Sigmoid colon (tissue), 7 donors: ENCODE results near the gene EFHC2. TPM values are rescaled to one million over a fixed set of nuclear protein-coding genes. Genes with fewer than 3 reads are reported as not detected.
"Not testable (repeated sequence)": the region's sequence is repeated elsewhere in the genome, so short reads cannot be mapped to it uniquely, and the experiment has no call there.

ENCODE experiments used
- DNase-seq: peaks from one replicate; pipeline ENCODE4 v3.0.0-alpha.2; 2019
- H3K27ac ChIP-seq, 4 donors: fragments of 200-600 bp; sonication (generic); one replicate each; pipeline ENCODE4 v1.5.1; 2016 to 2019; ENCODE audit warnings: mild to moderate bottlenecking in 1 of 4
- H3K27me3 ChIP-seq, 3 donors: fragments of 200-600 bp; sonication (generic); one replicate each; pipeline ENCODE4 v1.5.1; 2019; ENCODE audit warnings: mild to moderate bottlenecking in 1 of 3
- H3K36me3 ChIP-seq, 4 donors: fragments of 200-600 bp; sonication (generic); one replicate each; pipeline ENCODE4 v1.5.1; 2016 to 2019
- H3K4me1 ChIP-seq, 4 donors: fragments of 200-600 bp; sonication (generic); one replicate each; pipeline ENCODE4 v1.5.1; 2017 to 2019
- H3K4me3 ChIP-seq, 4 donors: fragments of 200-600 bp; sonication (generic); one replicate each; pipeline ENCODE4 v1.5.1; 2017 to 2019; ENCODE audit warnings: mild to moderate bottlenecking in 2 of 4, moderate library complexity in 1 of 4
- H3K9me3 ChIP-seq, 4 donors: fragments of 200-600 bp in 3 of 4; sonication (generic) in 3 of 4; one replicate each; pipeline versions ENCODE4 v1.5.1 to v1.6.1; 2013 to 2019
- EP300 ChIP-seq, 4 donors: sonication (generic); formaldehyde crosslinking; IDR thresholded peaks; one replicate each; pipeline ENCODE4 v1.6.1; 2017; ENCODE audit warnings: antibody characterized with exemption in 4 of 4
- POLR2A ChIP-seq, 2 donors: fragments of 450-650 bp; IDR thresholded peaks; one replicate each; pipeline ENCODE4 v1.6.1; 2016; ENCODE audit warnings: antibody characterized with exemption in 2 of 2, mild to moderate bottlenecking in 2 of 2, moderate library complexity in 2 of 2
- POLR2AphosphoS5 ChIP-seq, 4 donors: sonication (generic); formaldehyde crosslinking; IDR thresholded peaks; one replicate each; pipeline ENCODE4 v1.6.1; 2017; ENCODE audit warnings: antibody characterized with exemption in 4 of 4
- WGBS, 2 donors: extraction: QIAGEN DNeasy Blood & Tissue Kit; methylation state at CpG; one replicate each; pipeline ENCODE4 v1.1.7; 2013; 5-methylcytosine and 5-hydroxymethylcytosine counted together
- intact Hi-C: fragments of 100-400 bp; cut with DNase I; formaldehyde crosslinking; loops from one replicate; pipeline ENCODE4 v1.15.1; 2023
- polyA plus RNA-seq, 3 donors: library from polyadenylated mRNA; stranded (reverse); fragments of 200-250 nt; gene quantifications; one replicate each; pipeline ENCODE4 v1.2.3, GENCODE V29; 2013
- total RNA-seq, 4 donors: library from RNA; depleted of rRNA; stranded (reverse); fragments of >200 nt; gene quantifications; one replicate each; pipeline ENCODE4 v1.1.0, GENCODE V29; 2016
- TF ChIP-seq, protein P1 (sequence below), 4 experiments: fragments of 450-650 bp in 3 of 4; fragments of 200-600 bp in 1 of 4; IDR thresholded peaks; one replicate each; pipeline ENCODE4 v1.5.1; 2016 to 2019; ENCODE audit warnings: antibody characterized with exemption in 4 of 4, mild to moderate bottlenecking in 3 of 4, moderate library complexity in 2 of 4
- donor health status: healthy with polysubstance abuse.
- donor health status: Bipolar disorder and iron deficiency.
- donor health status: healthy.

Gene EFHC2
- total and polyA plus RNA-seq, 7 donors: 1.1 to 3.2 (median 2.6) TPM

DNA sequence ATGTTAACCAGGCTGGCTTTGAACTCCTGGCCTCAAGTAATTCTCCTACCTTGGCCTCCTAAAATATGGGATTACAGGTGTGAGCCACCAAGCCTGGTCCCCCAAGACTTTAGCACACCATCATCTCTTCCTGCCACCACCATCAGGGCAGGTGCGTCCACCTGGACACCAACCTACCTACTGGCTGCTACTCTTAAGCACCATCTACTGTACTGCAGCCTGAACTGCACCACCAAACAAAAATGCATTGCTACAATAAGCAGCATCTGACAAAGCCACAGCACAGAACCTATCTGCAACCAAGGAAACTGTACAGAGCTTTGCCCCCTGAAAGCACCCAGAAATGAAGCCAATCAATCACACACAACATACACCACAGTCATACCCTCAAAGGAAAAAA, 139.7 kb downstream of the EFHC2 start:
- no peaks in the 10 kb centered on the region for H3K9me3 ChIP-seq
- no peak overlapping the region for H3K27ac ChIP-seq
- intact Hi-C loops: no loop called here
- H3K4me1 ChIP-seq: no peaks in the 10 kb centered on the region
- H3K36me3 ChIP-seq: no peaks in the 10 kb centered on the region
- 81 to 94% methylated on average over 1 of the region's 1 CpG for WGBS, 2 donors
- TF ChIP-seq EP300 (IDR thresholded peaks at IDR 0.05) (no peak), POLR2AphosphoS5 (IDR thresholded peaks at IDR 0.05) (no peak), POLR2A (IDR thresholded peaks at IDR 0.05) (no peak)
- TF ChIP-seq, protein P1, sequence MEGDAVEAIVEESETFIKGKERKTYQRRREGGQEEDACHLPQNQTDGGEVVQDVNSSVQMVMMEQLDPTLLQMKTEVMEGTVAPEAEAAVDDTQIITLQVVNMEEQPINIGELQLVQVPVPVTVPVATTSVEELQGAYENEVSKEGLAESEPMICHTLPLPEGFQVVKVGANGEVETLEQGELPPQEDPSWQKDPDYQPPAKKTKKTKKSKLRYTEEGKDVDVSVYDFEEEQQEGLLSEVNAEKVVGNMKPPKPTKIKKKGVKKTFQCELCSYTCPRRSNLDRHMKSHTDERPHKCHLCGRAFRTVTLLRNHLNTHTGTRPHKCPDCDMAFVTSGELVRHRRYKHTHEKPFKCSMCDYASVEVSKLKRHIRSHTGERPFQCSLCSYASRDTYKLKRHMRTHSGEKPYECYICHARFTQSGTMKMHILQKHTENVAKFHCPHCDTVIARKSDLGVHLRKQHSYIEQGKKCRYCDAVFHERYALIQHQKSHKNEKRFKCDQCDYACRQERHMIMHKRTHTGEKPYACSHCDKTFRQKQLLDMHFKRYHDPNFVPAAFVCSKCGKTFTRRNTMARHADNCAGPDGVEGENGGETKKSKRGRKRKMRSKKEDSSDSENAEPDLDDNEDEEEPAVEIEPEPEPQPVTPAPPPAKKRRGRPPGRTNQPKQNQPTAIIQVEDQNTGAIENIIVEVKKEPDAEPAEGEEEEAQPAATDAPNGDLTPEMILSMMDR (IDR thresholded peaks at IDR 0.05): no peak
- no peak overlapping the region for H3K4me3 ChIP-seq
- no peaks in the 10 kb centered on the region for H3K27me3 ChIP-seq
- no peak for DNase-seq

GRCh38 chrX:44202596-44202995, 140.9 kb downstream of the EFHC2 start:
- Histone ChIP-seq H3K27ac (no peak overlapping the region), H3K27me3 (no peaks in the 10 kb centered on the region), H3K9me3 (no peaks in the 10 kb centered on the region), H3K4me3 (no peak overlapping the region), H3K36me3 (no peaks in the 10 kb centered on the region), H3K4me1 (no peaks in the 10 kb centered on the region)
- TF ChIP-seq, protein P1 (IDR thresholded peaks at IDR 0.05): no peak
- TF ChIP-seq POLR2A (IDR thresholded peaks at IDR 0.05) (no peak), POLR2AphosphoS5 (IDR thresholded peaks at IDR 0.05) (no peak), EP300 (IDR thresholded peaks at IDR 0.05) (no peak)
- DNase-seq: no peak
- intact Hi-C loops: no loop called here
- WGBS, 2 donors: 75 to 81% methylated on average over 2 of the region's 2 CpGs

GRCh38 chrX:44189116-44189515, 154.4 kb downstream of the EFHC2 start:
- 96 to 97% methylated on average over 2 of the region's 2 CpGs for WGBS, 2 donors
- no peaks in the 10 kb centered on the region for H3K9me3 ChIP-seq
- TF ChIP-seq, protein P1 (IDR thresholded peaks at IDR 0.05): no peak
- no peak for TF ChIP-seq POLR2AphosphoS5 (IDR thresholded peaks at IDR 0.05)
- no peak for TF ChIP-seq POLR2A (IDR thresholded peaks at IDR 0.05)
- TF ChIP-seq EP300 (IDR thresholded peaks at IDR 0.05): no peak
- no peak for DNase-seq
- H3K27ac ChIP-seq: no peak overlapping the region
- H3K4me1 ChIP-seq: no peaks in the 10 kb centered on the region
- H3K4me3 ChIP-seq: no peak overlapping the region
- H3K36me3 ChIP-seq: no peaks in the 10 kb centered on the region
- intact Hi-C loops: no loop called here
- H3K27me3 ChIP-seq: no peaks in the 10 kb centered on the region

DNA sequence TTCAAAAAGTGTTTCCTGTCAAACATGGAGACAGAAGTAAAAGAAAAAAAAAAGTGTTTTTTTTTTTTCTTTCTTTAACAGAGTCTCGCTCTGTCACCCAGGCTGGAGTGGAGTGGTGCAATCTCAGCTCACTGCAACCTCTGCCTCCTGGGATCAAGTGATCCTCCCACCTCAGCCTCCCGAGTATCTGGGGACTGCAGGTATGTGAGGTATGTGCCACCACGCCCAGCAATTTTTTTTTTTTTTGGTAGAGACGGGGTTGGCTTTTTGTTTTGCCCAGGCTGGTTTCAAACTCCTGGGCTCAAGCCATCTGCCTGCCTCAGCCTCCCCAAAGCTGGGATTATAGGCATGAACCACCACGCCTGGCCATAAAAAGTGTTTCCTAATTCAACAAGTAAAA, 155.6 kb downstream of the EFHC2 start:
- intact Hi-C loops, H3K36me3 ChIP-seq: not testable (repeated sequence)
- 80 to 82% methylated on average over 5 of the region's 5 CpGs for WGBS, 2 donors

DNA sequence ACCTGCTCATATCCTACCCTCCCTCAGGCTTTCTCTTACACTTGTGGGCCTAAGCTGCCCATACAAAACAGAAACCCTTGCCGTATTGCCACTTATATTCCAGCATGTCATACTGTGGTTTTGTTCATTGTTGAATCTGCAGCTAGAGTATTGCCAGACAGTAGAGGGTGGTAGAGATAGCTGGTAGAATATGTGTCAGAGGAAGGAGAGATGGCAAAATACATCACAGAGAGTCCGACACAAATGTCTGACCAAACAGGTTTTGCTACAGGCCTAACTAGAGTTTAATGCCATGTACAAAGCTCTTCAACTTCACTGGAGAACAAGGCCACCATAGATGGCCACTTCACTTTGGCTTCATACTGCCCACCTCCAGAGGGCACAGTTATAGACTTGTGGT, 160.1 kb downstream of the EFHC2 start:
- intact Hi-C loops: no loop called here
- no peak overlapping the region for H3K27ac ChIP-seq
- H3K4me1 ChIP-seq: no peaks in the 10 kb centered on the region
- WGBS, 2 donors: 34 to 79% methylated on average over 2 of the region's 2 CpGs
- TF ChIP-seq POLR2AphosphoS5 (IDR thresholded peaks at IDR 0.05): no peak
- H3K36me3 ChIP-seq: no peaks in the 10 kb centered on the region
- H3K4me3 ChIP-seq: no peak overlapping the region
- no peaks in the 10 kb centered on the region for H3K9me3 ChIP-seq
- H3K27me3 ChIP-seq: no peaks in the 10 kb centered on the region
- DNase-seq: no peak

More for the DNA sequence above, 155.6 kb downstream of the EFHC2 start:
- not testable (repeated sequence) for H3K27me3 ChIP-seq, H3K4me3 ChIP-seq, H3K4me1 ChIP-seq, H3K9me3 ChIP-seq, DNase-seq, H3K27ac ChIP-seq

- intact Hi-C loops: no loop called here
- no peak for DNase-seq
- H3K36me3 ChIP-seq: no peaks in the 10 kb centered on the region
- no peak for TF ChIP-seq POLR2AphosphoS5 (IDR thresholded peaks at IDR 0.05)
- no peak for TF ChIP-seq EP300 (IDR thresholded peaks at IDR 0.05)
- TF ChIP-seq POLR2A (IDR thresholded peaks at IDR 0.05): no peak
- TF ChIP-seq, protein P1 (IDR thresholded peaks at IDR 0.05): no peak
- no peaks in the 10 kb centered on the region for H3K9me3 ChIP-seq
- no peaks in the 10 kb centered on the region for H3K27me3 ChIP-seq
- no peaks in the 10 kb centered on the region for H3K4me1 ChIP-seq
- H3K27ac ChIP-seq: no peak overlapping the region
- 79 to 94% methylated on average over 6 of the region's 6 CpGs for WGBS, 2 donors
- H3K4me3 ChIP-seq: no peak overlapping the region
Measured at GRCh38 chrX:44178274-44179053, 165.0 kb downstream of the EFHC2 start.
